Body of pancreas (tissue), 4 donors: ENCODE measurements around the gene RIN3. TPM values are rescaled to one million over a fixed set of nuclear protein-coding genes. Genes with fewer than 3 reads are reported as not detected.

Experiments used
- ATAC-seq: fragments of 150-250 bp; one replicate; pipeline ENCODE4 v1.9.1; 2016
- DNase-seq, 4 donors: peaks; one replicate each; pipeline ENCODE4 v3.0.0-alpha.2; 2019
- H3K27ac ChIP-seq, 4 donors: fragments of 200-600 bp; sonication (generic); 1 replicate in 3 of 4; 2 replicates in 1 of 4; pipeline versions ENCODE4 v1.5.1 to v1.6.1; 2016 to 2019; ENCODE audit warnings: mild to moderate bottlenecking in 1 of 4, mixed read lengths in 1 of 4, moderate library complexity in 1 of 4
- H3K27me3 ChIP-seq, 2 donors: fragments of 200-600 bp; sonication (generic); one replicate each; pipeline ENCODE4 v1.6.0; 2016; ENCODE audit warnings: mild to moderate bottlenecking in 1 of 2
- H3K36me3 ChIP-seq, 2 donors: fragments of 200-600 bp; sonication (generic); replicated peaks in 1 of 2; 2 replicates each; pipeline ENCODE4 v1.5.1; 2016; ENCODE audit warnings: low read depth in 2 of 2; ENCODE audit not compliant: insufficient read depth in 1 of 2
- H3K4me1 ChIP-seq: fragments of 200-600 bp; sonication (generic); one replicate; pipeline ENCODE4 v1.6.0; 2016
- H3K4me3 ChIP-seq, 2 donors: fragments of 200-600 bp; sonication (generic); 1 replicate in 1 of 2; 2 replicates in 1 of 2; pipeline ENCODE4 v1.5.1; 2016 to 2019
- H3K9me3 ChIP-seq, 3 donors: fragments of 200-600 bp; sonication (generic); 1 replicate in 2 of 3; 2 replicates in 1 of 3; pipeline ENCODE4 v1.5.1; 2016
- CTCF ChIP-seq, 7 experiments: fragments of 450-650 bp in 4 of 7; fragments of 200-600 bp in 3 of 7; sonication (generic) in 3 of 7; IDR thresholded peaks; one replicate each; pipeline ENCODE4 v1.5.1; 2016 to 2019; ENCODE audit warnings: antibody characterized with exemption in 7 of 7
- POLR2A ChIP-seq, 3 donors: fragments of 450-650 bp; IDR thresholded peaks; one replicate each; pipeline ENCODE4 v1.6.1; 2016; ENCODE audit warnings: antibody characterized with exemption in 3 of 3, mild to moderate bottlenecking in 2 of 3
- WGBS, 2 donors: methylation state at CpG; one replicate each; pipeline ENCODE4 v1.1.5; 2017; 5-methylcytosine and 5-hydroxymethylcytosine counted together
- intact Hi-C: fragments of 100-400 bp; cut with DNase I; formaldehyde crosslinking; loops from one replicate; pipeline ENCODE4 v1.15.1; 2023
- total RNA-seq, 2 donors: library from RNA; depleted of rRNA; stranded (reverse); fragments of >200 nt; gene quantifications; one replicate each; pipeline ENCODE4 v1.1.0, GENCODE V29; 2016

Gene RIN3
- total RNA-seq, 2 donors from 2014 or later = 2.6 to 3.3 TPM

DNA sequence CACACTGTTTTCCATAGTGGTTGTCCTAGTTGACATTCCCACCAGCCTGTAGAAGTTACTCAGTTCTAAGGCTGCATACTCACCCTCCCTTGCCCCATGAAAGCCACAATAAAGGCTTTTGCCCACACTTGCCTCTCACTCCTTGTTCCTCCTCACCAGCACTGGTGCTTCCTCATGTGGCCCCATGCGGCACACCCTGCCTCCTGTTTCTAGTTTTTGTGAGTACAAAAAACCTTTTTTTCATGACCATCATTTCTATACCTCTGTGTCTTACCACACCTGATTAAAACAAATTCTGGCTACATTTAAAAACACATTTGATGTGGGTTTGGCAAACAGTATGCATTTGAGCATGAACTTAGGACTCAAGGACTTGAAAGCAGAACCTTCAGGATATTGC, 40.7 kb upstream of the RIN3 start:
- Histone ChIP-seq H3K27me3 (no peaks in the 10 kb centered on the region), H3K4me1 (no peaks in the 10 kb centered on the region), H3K4me3 (no peak overlapping the region), H3K27ac (no peak overlapping the region), H3K9me3 (no peaks in the 10 kb centered on the region), H3K36me3 (no peaks in the 10 kb centered on the region)
- TF ChIP-seq CTCF (IDR thresholded peaks at IDR 0.05) = no peak
- no peak for TF ChIP-seq POLR2A (IDR thresholded peaks at IDR 0.05)
- WGBS, 2 donors = 83 to 88% methylated on average over 1 of the region's 1 CpG
- DNase-seq (no peak), ATAC-seq (no peak)
- intact Hi-C loops = no loop called here

- H3K4me3 ChIP-seq = no peak overlapping the region
- intact Hi-C loops = no loop called here
- H3K4me1 ChIP-seq = no peaks in the 10 kb centered on the region
- ATAC-seq (peak; percentile 52), DNase-seq (peak in 3 of 4 donors; percentile 22 to 50 (median 39))
- no peaks in the 10 kb centered on the region for H3K36me3 ChIP-seq
- WGBS, 2 donors = 45 to 65% methylated on average over 9 of the region's 9 CpGs
- H3K27me3 ChIP-seq = no peaks in the 10 kb centered on the region
- no peak overlapping the region for H3K27ac ChIP-seq
- no peaks in the 10 kb centered on the region for H3K9me3 ChIP-seq
- TF ChIP-seq CTCF (IDR thresholded peaks at IDR 0.05) (no peak), POLR2A (IDR thresholded peaks at IDR 0.05) (no peak)
Observed at GRCh38 chr14:92473261-92473968, 40.2 kb upstream of the RIN3 start.

- no peaks in the 10 kb centered on the region for H3K4me1 ChIP-seq
- H3K36me3 ChIP-seq = no peaks in the 10 kb centered on the region
- 67 to 74% methylated on average over 3 of the region's 3 CpGs for WGBS, 2 donors
- TF ChIP-seq CTCF (IDR thresholded peaks at IDR 0.05) (no peak), POLR2A (IDR thresholded peaks at IDR 0.05) (no peak)
- no peak for DNase-seq
- no peaks in the 10 kb centered on the region for H3K27me3 ChIP-seq
- no peak for ATAC-seq
- no peaks in the 10 kb centered on the region for H3K9me3 ChIP-seq
- H3K27ac ChIP-seq = no peak overlapping the region
- intact Hi-C loops = no loop called here
- no peak overlapping the region for H3K4me3 ChIP-seq
Observed at GRCh38 chr14:92473969-92474535, 39.5 kb upstream of the RIN3 start.

DNA sequence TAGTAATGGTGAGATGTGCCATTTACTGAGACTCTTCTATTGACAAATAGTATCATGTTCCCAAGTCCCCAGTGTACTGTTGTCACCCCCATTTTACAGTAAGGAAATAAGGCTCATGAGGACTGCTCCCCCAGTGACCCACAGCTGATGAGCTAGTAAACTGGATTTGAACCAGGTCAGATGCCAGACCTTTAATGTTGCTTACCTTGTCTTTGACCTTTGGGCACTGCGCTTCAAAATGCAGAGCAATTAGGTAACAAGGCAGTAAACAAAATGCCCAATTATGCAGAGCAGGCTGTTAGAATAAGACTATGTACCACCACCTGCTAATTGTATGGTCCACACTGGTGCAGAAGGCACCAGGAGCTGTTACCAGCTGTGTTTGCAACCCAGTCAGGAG, 38.5 kb upstream of the RIN3 start:
- no peaks in the 10 kb centered on the region for H3K4me1 ChIP-seq
- H3K27ac ChIP-seq = no peak overlapping the region
- intact Hi-C loops = no loop called here
- 83 to 100% methylated on average over 1 of the region's 1 CpG for WGBS, 2 donors
- DNase-seq (no peak), ATAC-seq (no peak)
- H3K9me3 ChIP-seq = no peaks in the 10 kb centered on the region
- TF ChIP-seq POLR2A (IDR thresholded peaks at IDR 0.05) (no peak), CTCF (IDR thresholded peaks at IDR 0.05) (no peak)
- no peaks in the 10 kb centered on the region for H3K27me3 ChIP-seq
- H3K4me3 ChIP-seq = no peak overlapping the region
- H3K36me3 ChIP-seq = no peaks in the 10 kb centered on the region
